ENCODE results near the gene RNF133. TPM values are rescaled to one million over a fixed set of nuclear protein-coding genes. Genes with fewer than 3 reads are reported as not detected.

RNF133 gene
- total RNA-seq, 4 donors from 2014 or later: 0.39 to 2.4 (median 1.7) TPM

- Histone ChIP-seq H3K27ac (no peak overlapping the region), H3K36me3 (no peaks in the 10 kb centered on the region), H3K4me3 (no peak overlapping the region), H3K27me3 (no peaks in the 10 kb centered on the region), H3K9me3 (no peaks in the 10 kb centered on the region), H3K4me1 (no peaks in the 10 kb centered on the region)
- WGBS, 2 donors: 88 to 90% methylated on average over 1 of the region's 1 CpG
- DNase-seq (ENCODE audit: low spot score in 2 of 2): no peak
- TF ChIP-seq POLR2A (IDR thresholded peaks at IDR 0.05) (no peak), EP300 (IDR thresholded peaks at IDR 0.05) (no peak)
Observed at GRCh38 chr7:122736183-122736582, 37.3 kb upstream of the RNF133 start.

GRCh38 chr7:122727759-122728158 is 28.8 kb upstream of the RNF133 start:
- no peak for TF ChIP-seq CTCF (IDR thresholded peaks at IDR 0.05)
- TF ChIP-seq POLR2A (IDR thresholded peaks at IDR 0.05): no peak
- TF ChIP-seq EP300 (IDR thresholded peaks at IDR 0.05): no peak
- no peak for DNase-seq (ENCODE audit: low spot score in 2 of 2)
- Histone ChIP-seq H3K9me3 (no peaks in the 10 kb centered on the region), H3K4me3 (no peak overlapping the region), H3K36me3 (no peaks in the 10 kb centered on the region), H3K27me3 (no peaks in the 10 kb centered on the region), H3K4me1 (no peaks in the 10 kb centered on the region), H3K27ac (no peak overlapping the region)
- 87 to 93% methylated on average over 1 of the region's 1 CpG for WGBS, 2 donors

- no peak overlapping the region for H3K4me3 ChIP-seq
- TF ChIP-seq POLR2A (IDR thresholded peaks at IDR 0.05) (no peak), CTCF (IDR thresholded peaks at IDR 0.05) (no peak), EP300 (IDR thresholded peaks at IDR 0.05) (no peak)
- H3K27me3 ChIP-seq: no peaks in the 10 kb centered on the region
- H3K27ac ChIP-seq: no peak overlapping the region
- no peaks in the 10 kb centered on the region for H3K4me1 ChIP-seq
- H3K36me3 ChIP-seq: no peaks in the 10 kb centered on the region
- no peak for DNase-seq (ENCODE audit: low spot score in 2 of 2)
- H3K9me3 ChIP-seq: no peaks in the 10 kb centered on the region
Observed at GRCh38 chr7:122727354-122727753, 28.4 kb upstream of the RNF133 start.

- Histone ChIP-seq H3K4me1 (no peaks in the 10 kb centered on the region), H3K9me3 (no peaks in the 10 kb centered on the region), H3K27ac (no peak overlapping the region), H3K36me3 (no peaks in the 10 kb centered on the region), H3K27me3 (no peaks in the 10 kb centered on the region), H3K4me3 (no peak overlapping the region)
- DNase-seq (ENCODE audit: low spot score in 2 of 2): no peak
- 70 to 72% methylated on average over 2 of the region's 2 CpGs for WGBS, 2 donors
- TF ChIP-seq CTCF (IDR thresholded peaks at IDR 0.05) (no peak), POLR2A (IDR thresholded peaks at IDR 0.05) (no peak), EP300 (IDR thresholded peaks at IDR 0.05) (no peak)
Observed at GRCh38 chr7:122726881-122727280, 28.0 kb upstream of the RNF133 start.

- TF ChIP-seq POLR2A (IDR thresholded peaks at IDR 0.05) (no peak), EP300 (IDR thresholded peaks at IDR 0.05) (no peak), CTCF (IDR thresholded peaks at IDR 0.05) (no peak)
- Histone ChIP-seq H3K9me3 (peaks cover 0 to 4% (median 0%) of the 10 kb centered on the region in 4 donors), H3K27me3 (no peaks in the 10 kb centered on the region), H3K36me3 (no peaks in the 10 kb centered on the region), H3K27ac (no peak overlapping the region), H3K4me1 (no peaks in the 10 kb centered on the region), H3K4me3 (no peak overlapping the region)
- WGBS, 2 donors: 86 to 88% methylated on average over 4 of the region's 4 CpGs
- DNase-seq (ENCODE audit: low spot score in 2 of 2): no peak
Observed at GRCh38 chr7:122724366-122724765, 25.4 kb upstream of the RNF133 start.

- no peaks in the 10 kb centered on the region for H3K27me3 ChIP-seq
- peaks cover 0 to 4% (median 0%) of the 10 kb centered on the region in 4 donors for H3K9me3 ChIP-seq
- 65 to 68% methylated on average over 4 of the region's 4 CpGs for WGBS, 2 donors
Observed at GRCh38 chr7:122719010-122719578, 20.2 kb upstream of the RNF133 start.

More at GRCh38 chr7:122719010-122719578, 20.2 kb upstream of the RNF133 start:
- no peak for DNase-seq (ENCODE audit: low spot score in 2 of 2)
- Histone ChIP-seq H3K4me3 (no peak overlapping the region), H3K27ac (no peak overlapping the region), H3K36me3 (no peaks in the 10 kb centered on the region), H3K4me1 (no peaks in the 10 kb centered on the region)
- no peak for TF ChIP-seq POLR2A (IDR thresholded peaks at IDR 0.05)
- no peak for TF ChIP-seq EP300 (IDR thresholded peaks at IDR 0.05)
- TF ChIP-seq CTCF (IDR thresholded peaks at IDR 0.05): no peak

All from tibial nerve (tissue), 4 donors.